IPS-15b (cell line): Measurements from ENCODE around the gene RALGPS2.

Experiments
- H3K27me3 ChIP-seq: one replicate; pipeline ENCODE4 v1.6.1; 2013; ENCODE audit warnings: low read length; ENCODE audit not compliant: control insufficient read depth, insufficient read depth
- H3K36me3 ChIP-seq: one replicate; pipeline ENCODE4 v1.6.1; 2013; ENCODE audit warnings: low read length; ENCODE audit not compliant: control insufficient read depth, insufficient read depth
- H3K4me1 ChIP-seq: one replicate; pipeline ENCODE4 v1.6.1; 2013; ENCODE audit warnings: mild to moderate bottlenecking, low read length; ENCODE audit not compliant: control insufficient read depth, insufficient read depth
- H3K4me3 ChIP-seq: one replicate; pipeline ENCODE4 v1.5.1; 2013; ENCODE audit warnings: low read depth, low read length
- H3K9ac ChIP-seq: one replicate; pipeline ENCODE4 v1.6.1; 2013; ENCODE audit warnings: low read depth, mild to moderate bottlenecking, low read length
- H3K9me3 ChIP-seq: one replicate; pipeline ENCODE4 v1.6.1; 2013; ENCODE audit warnings: mild to moderate bottlenecking, low read length; ENCODE audit not compliant: control insufficient read depth, insufficient read depth

The RALGPS2 gene

GRCh38 chr1:178871551-178872320 is 146.7 kb downstream of the RALGPS2 start:
- no peaks in the 10 kb centered on the region for H3K36me3 ChIP-seq
- H3K9me3 ChIP-seq: no peaks in the 10 kb centered on the region
- H3K9ac ChIP-seq: no peak overlapping the region
- no peaks in the 10 kb centered on the region for H3K27me3 ChIP-seq
- H3K4me1 ChIP-seq: peaks cover 15% of the 10 kb centered on the region
- H3K4me3 ChIP-seq: no peak overlapping the region

- H3K36me3 ChIP-seq: no peaks in the 10 kb centered on the region
- no peak overlapping the region for H3K4me3 ChIP-seq
- no peak overlapping the region for H3K9ac ChIP-seq
- H3K9me3 ChIP-seq: no peaks in the 10 kb centered on the region
- H3K4me1 ChIP-seq: peaks cover 8% of the 10 kb centered on the region
- H3K27me3 ChIP-seq: no peaks in the 10 kb centered on the region
These were observed 149.9 kb downstream of the RALGPS2 start for GRCh38 chr1:178874966-178875365.

- Histone ChIP-seq H3K27me3 (no peaks in the 10 kb centered on the region), H3K9ac (no peak overlapping the region), H3K9me3 (no peaks in the 10 kb centered on the region), H3K36me3 (no peaks in the 10 kb centered on the region), H3K4me1 (peaks cover 4% of the 10 kb centered on the region), H3K4me3 (no peak overlapping the region)
These were observed 150.9 kb downstream of the RALGPS2 start for GRCh38 chr1:178875936-178876335.

GRCh38 chr1:178877896-178878295 is 152.9 kb downstream of the RALGPS2 start:
- Histone ChIP-seq H3K9ac (no peak overlapping the region), H3K36me3 (no peaks in the 10 kb centered on the region)

GRCh38 chr1:178881950-178882349 is 156.9 kb downstream of the RALGPS2 start:
- Histone ChIP-seq H3K4me3 (no peak overlapping the region), H3K27me3 (no peaks in the 10 kb centered on the region), H3K36me3 (no peaks in the 10 kb centered on the region), H3K9ac (no peak overlapping the region), H3K4me1 (no peaks in the 10 kb centered on the region), H3K9me3 (no peaks in the 10 kb centered on the region)

More at GRCh38 chr1:178877896-178878295, 152.9 kb downstream of the RALGPS2 start:
- no peak overlapping the region for H3K4me3 ChIP-seq
- H3K27me3 ChIP-seq: no peaks in the 10 kb centered on the region
- H3K9me3 ChIP-seq: no peaks in the 10 kb centered on the region
- no peaks in the 10 kb centered on the region for H3K4me1 ChIP-seq

GRCh38 chr1:178885869-178886268 is 160.8 kb downstream of the RALGPS2 start:
- H3K4me1 ChIP-seq: no peaks in the 10 kb centered on the region
- no peak overlapping the region for H3K4me3 ChIP-seq
- H3K36me3 ChIP-seq: no peaks in the 10 kb centered on the region
- H3K9ac ChIP-seq: no peak overlapping the region
- H3K27me3 ChIP-seq: no peaks in the 10 kb centered on the region
- H3K9me3 ChIP-seq: no peaks in the 10 kb centered on the region

GRCh38 chr1:178886551-178886950 is 161.5 kb downstream of the RALGPS2 start:
- no peaks in the 10 kb centered on the region for H3K36me3 ChIP-seq
- H3K27me3 ChIP-seq: no peaks in the 10 kb centered on the region
- H3K9me3 ChIP-seq: no peaks in the 10 kb centered on the region
- no peak overlapping the region for H3K9ac ChIP-seq
- H3K4me3 ChIP-seq: no peak overlapping the region
- no peaks in the 10 kb centered on the region for H3K4me1 ChIP-seq

GRCh38 chr1:178895928-178896327 is 170.9 kb downstream of the RALGPS2 start:
- Histone ChIP-seq H3K27me3 (no peaks in the 10 kb centered on the region), H3K9me3 (no peaks in the 10 kb centered on the region), H3K36me3 (peaks cover 3% of the 10 kb centered on the region), H3K4me3 (no peak overlapping the region), H3K9ac (no peak overlapping the region), H3K4me1 (no peaks in the 10 kb centered on the region)

- Histone ChIP-seq H3K9ac (no peak overlapping the region), H3K4me3 (no peak overlapping the region), H3K36me3 (peaks cover 3% of the 10 kb centered on the region), H3K27me3 (no peaks in the 10 kb centered on the region), H3K4me1 (no peaks in the 10 kb centered on the region), H3K9me3 (no peaks in the 10 kb centered on the region)
These were observed 173.4 kb downstream of the RALGPS2 start for GRCh38 chr1:178898401-178898800.

GRCh38 chr1:178899402-178899801 is 174.4 kb downstream of the RALGPS2 start:
- H3K4me3 ChIP-seq: no peak overlapping the region
- H3K9ac ChIP-seq: no peak overlapping the region
- no peaks in the 10 kb centered on the region for H3K4me1 ChIP-seq
- peaks cover 3% of the 10 kb centered on the region for H3K36me3 ChIP-seq
- no peaks in the 10 kb centered on the region for H3K27me3 ChIP-seq
- H3K9me3 ChIP-seq: no peaks in the 10 kb centered on the region

GRCh38 chr1:178901482-178902125 is 176.6 kb downstream of the RALGPS2 start:
- Histone ChIP-seq H3K4me1 (no peaks in the 10 kb centered on the region), H3K27me3 (no peaks in the 10 kb centered on the region), H3K4me3 (no peak overlapping the region), H3K9me3 (no peaks in the 10 kb centered on the region), H3K36me3 (no peaks in the 10 kb centered on the region), H3K9ac (no peak overlapping the region)

GRCh38 chr1:178908358-178908757 is 183.3 kb downstream of the RALGPS2 start:
- H3K9me3 ChIP-seq: no peaks in the 10 kb centered on the region
- H3K27me3 ChIP-seq: no peaks in the 10 kb centered on the region
- H3K9ac ChIP-seq: no peak overlapping the region
- H3K4me1 ChIP-seq: no peaks in the 10 kb centered on the region
- H3K36me3 ChIP-seq: no peaks in the 10 kb centered on the region
- no peak overlapping the region for H3K4me3 ChIP-seq
